Breast epithelium (tissue), 3 donors: ENCODE results near the gene FGF6.

Experiments used
- CTCF ChIP-seq, 3 donors: fragments of 450-650 bp; IDR thresholded peaks; one replicate each; pipeline ENCODE4 v1.5.1; 2016 to 2017; ENCODE audit warnings: antibody characterized with exemption in 3 of 3, mild to moderate bottlenecking in 3 of 3, moderate library complexity in 3 of 3
- POLR2AphosphoS5 ChIP-seq, 3 donors: sonication (generic); formaldehyde crosslinking; IDR thresholded peaks; one replicate each; pipeline ENCODE4 v1.6.1; 2017; ENCODE audit warnings: antibody characterized with exemption in 3 of 3

- TF ChIP-seq CTCF (IDR thresholded peaks at IDR 0.05) (no peak), POLR2AphosphoS5 (IDR thresholded peaks at IDR 0.05) (no peak)
These were observed 11.9 kb downstream of the FGF6 start for GRCh38 chr12:4433745-4434058.
